Spleen (tissue), 11 donors: Measurements from ENCODE around the gene OR7G3. TPM values are rescaled to one million over a fixed set of nuclear protein-coding genes. Genes with fewer than 3 reads are reported as not detected.

Experiments
- DNase-seq: peaks from one replicate; pipeline ENCODE4 v3.0.0-alpha.2; 2020
- H3K27ac ChIP-seq, 8 donors: fragments of 200-600 bp; sonication (generic) in 7 of 8; 1 replicate in 4 of 8; 2 replicates in 4 of 8; pipeline versions ENCODE4 v1.5.0 to v1.8.0; 2016 to 2021; ENCODE audit warnings: inconsistent platforms in 4 of 8, mild to moderate bottlenecking in 4 of 8, moderate library complexity in 1 of 8
- H3K27me3 ChIP-seq, 7 donors: fragments of 200-600 bp; sonication (generic) in 6 of 7; replicated peaks in 1 of 7; 1 replicate in 4 of 7; 2 replicates in 3 of 7; pipeline versions ENCODE4 v1.5.0 to v1.8.0; 2016 to 2021; ENCODE audit warnings: inconsistent platforms in 3 of 7, mild to moderate bottlenecking in 1 of 7
- H3K36me3 ChIP-seq, 6 donors: fragments of 200-600 bp; sonication (generic) in 5 of 6; 1 replicate in 4 of 6; 2 replicates in 2 of 6; pipeline versions ENCODE4 v1.5.0 to v1.8.0; 2016 to 2021; ENCODE audit warnings: inconsistent platforms in 2 of 6
- H3K4me1 ChIP-seq, 6 donors: fragments of 200-600 bp; sonication (generic) in 5 of 6; 1 replicate in 3 of 6; 2 replicates in 3 of 6; pipeline versions ENCODE4 v1.5.0 to v1.8.0; 2016 to 2021; ENCODE audit warnings: inconsistent platforms in 3 of 6
- H3K4me3 ChIP-seq, 8 donors: fragments of 200-600 bp; sonication (generic) in 7 of 8; 1 replicate in 4 of 8; 2 replicates in 4 of 8; pipeline versions ENCODE4 v1.5.0 to v1.8.0; 2016 to 2021; ENCODE audit warnings: inconsistent platforms in 4 of 8, mild to moderate bottlenecking in 4 of 8, moderate library complexity in 2 of 8
- H3K9me3 ChIP-seq, 8 donors: fragments of 200-600 bp; sonication (generic) in 7 of 8; 1 replicate in 4 of 8; 2 replicates in 4 of 8; pipeline versions ENCODE4 v1.5.0 to v1.8.0; 2016 to 2021; ENCODE audit warnings: inconsistent platforms in 4 of 8
- POLR2A ChIP-seq, 3 donors: fragments of 450-650 bp; IDR thresholded peaks; one replicate each; pipeline ENCODE4 v1.5.1; 2017; ENCODE audit warnings: antibody characterized with exemption in 3 of 3, mild to moderate bottlenecking in 1 of 3
- POLR2AphosphoS5 ChIP-seq, 3 donors: sonication (generic); formaldehyde crosslinking; IDR thresholded peaks; one replicate each; pipeline ENCODE4 v1.5.1; 2017; ENCODE audit warnings: antibody characterized with exemption in 3 of 3
- WGBS, 5 donors: extraction: QIAGEN DNeasy Blood & Tissue Kit in 3 of 5; methylation state at CpG; one replicate each; pipeline versions ENCODE4 v1.1.5 to v1.1.7; 2013 to 2018; 5-methylcytosine and 5-hydroxymethylcytosine counted together
- intact Hi-C: fragments of 100-400 bp; cut with DNase I; formaldehyde crosslinking; loops from one replicate; pipeline ENCODE4 v1.15.0; 2023; ENCODE audit warnings: low total_unique reads
- polyA plus RNA-seq, 3 donors: library from polyadenylated mRNA; stranded (reverse); fragments of 200-250 nt; gene quantifications; one replicate each; pipeline ENCODE4 v1.2.1, GENCODE V29; 2013
- small RNA-seq, 4 donors: library from RNA; depleted of rRNA; stranded (forward); fragments of <200 nt; gene quantifications; one replicate each; pipeline ENCODE3, GENCODE V24; 2016
- total RNA-seq, 7 donors: library from RNA; depleted of rRNA in 3 of 7; stranded (reverse); fragments of >200 nt in 3 of 7; fragmentation: NEBNext Ultra II Directional in 4 of 7; extraction: Animal tissue kit (Norgen Biotek cat#: 25700) in 4 of 7; gene quantifications; one replicate each; pipeline versions ENCODE4 v1.1.0 to v1.2.1, GENCODE V29; 2016 to 2021
- TF ChIP-seq, protein P1 (sequence below), 11 experiments: fragments of 200-600 bp in 7 of 11; fragments of 450-650 bp in 4 of 11; sonication (generic) in 4 of 11; IDR thresholded peaks in 8 of 11; conservative IDR thresholded peaks in 3 of 11; 1 replicate in 7 of 11; 2 replicates in 4 of 11; pipeline versions ENCODE4 v1.4.0 to v1.8.0; 2016 to 2021; ENCODE audit warnings: antibody characterized with exemption in 11 of 11, inconsistent platforms in 4 of 11, mild to moderate bottlenecking in 1 of 11
- donor health status: healthy with polysubstance abuse.
- donor health status: DM: no; HTN: no; CAD: no; lungs with moderate emphysema.
- donor health status: DM: no; HTN: no; CAD: no.
- donor health status: Bipolar disorder and iron deficiency.
- donor health status: healthy.
- donor health status: DM: no; HTN: no; CAD: no.
- donor health status: DM: yes; HTN: yes; CAD: no.

The OR7G3 gene
- total and polyA plus RNA-seq, 10 donors: not detected

DNA sequence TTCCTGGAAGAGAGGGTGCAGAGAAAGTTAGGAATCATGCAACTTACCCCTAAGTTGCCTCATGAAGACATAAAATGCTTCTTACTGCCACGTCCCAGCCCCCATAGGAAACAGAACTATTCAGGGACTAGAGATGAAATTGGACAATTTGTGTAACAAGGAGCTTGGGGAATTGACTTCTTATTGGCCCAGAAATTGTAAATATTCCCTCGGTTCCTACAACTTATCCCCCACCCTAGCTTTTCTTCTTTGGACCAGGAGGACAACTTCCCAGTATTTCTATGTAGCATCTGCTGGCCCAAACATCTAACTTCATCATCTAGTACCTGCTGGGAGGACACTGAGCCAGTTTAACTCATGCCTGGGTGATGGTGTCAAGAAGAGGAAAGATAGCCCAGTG is 40.0 kb downstream of the OR7G3 start, which contains the start of gene OR1M1:
Gene OR1M1, plus strand, starts transcription at position 301 of the 400 bp plus-strand sequence. CDS start 6,184 bp downstream, outside the sequence.
- no peak for DNase-seq
- H3K9me3 ChIP-seq: no peaks in the 10 kb centered on the region
- WGBS, 5 donors: 45 to 62% (median 58%) methylated on average over 2 of the region's 2 CpGs
- no peak within 1 kb of the TSS for H3K27ac ChIP-seq
- H3K36me3 ChIP-seq: no peaks in the 10 kb centered on the region
- H3K4me3 ChIP-seq: no peak within 1 kb of the TSS
- peaks cover 0 to 40% (median 0%) of the 10 kb centered on the region in 7 donors for H3K27me3 ChIP-seq
- intact Hi-C loops: no loop called here
- no peaks in the 10 kb centered on the region for H3K4me1 ChIP-seq
- TF ChIP-seq POLR2AphosphoS5 (IDR thresholded peaks at IDR 0.05) (no peak), POLR2A (IDR thresholded peaks at IDR 0.05) (no peak)
- TF ChIP-seq, protein P1, sequence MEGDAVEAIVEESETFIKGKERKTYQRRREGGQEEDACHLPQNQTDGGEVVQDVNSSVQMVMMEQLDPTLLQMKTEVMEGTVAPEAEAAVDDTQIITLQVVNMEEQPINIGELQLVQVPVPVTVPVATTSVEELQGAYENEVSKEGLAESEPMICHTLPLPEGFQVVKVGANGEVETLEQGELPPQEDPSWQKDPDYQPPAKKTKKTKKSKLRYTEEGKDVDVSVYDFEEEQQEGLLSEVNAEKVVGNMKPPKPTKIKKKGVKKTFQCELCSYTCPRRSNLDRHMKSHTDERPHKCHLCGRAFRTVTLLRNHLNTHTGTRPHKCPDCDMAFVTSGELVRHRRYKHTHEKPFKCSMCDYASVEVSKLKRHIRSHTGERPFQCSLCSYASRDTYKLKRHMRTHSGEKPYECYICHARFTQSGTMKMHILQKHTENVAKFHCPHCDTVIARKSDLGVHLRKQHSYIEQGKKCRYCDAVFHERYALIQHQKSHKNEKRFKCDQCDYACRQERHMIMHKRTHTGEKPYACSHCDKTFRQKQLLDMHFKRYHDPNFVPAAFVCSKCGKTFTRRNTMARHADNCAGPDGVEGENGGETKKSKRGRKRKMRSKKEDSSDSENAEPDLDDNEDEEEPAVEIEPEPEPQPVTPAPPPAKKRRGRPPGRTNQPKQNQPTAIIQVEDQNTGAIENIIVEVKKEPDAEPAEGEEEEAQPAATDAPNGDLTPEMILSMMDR (IDR thresholded peaks at IDR 0.05 in 8 of 11, conservative IDR thresholded peaks at IDR 0.05 in 3 of 11): no peak

DNA sequence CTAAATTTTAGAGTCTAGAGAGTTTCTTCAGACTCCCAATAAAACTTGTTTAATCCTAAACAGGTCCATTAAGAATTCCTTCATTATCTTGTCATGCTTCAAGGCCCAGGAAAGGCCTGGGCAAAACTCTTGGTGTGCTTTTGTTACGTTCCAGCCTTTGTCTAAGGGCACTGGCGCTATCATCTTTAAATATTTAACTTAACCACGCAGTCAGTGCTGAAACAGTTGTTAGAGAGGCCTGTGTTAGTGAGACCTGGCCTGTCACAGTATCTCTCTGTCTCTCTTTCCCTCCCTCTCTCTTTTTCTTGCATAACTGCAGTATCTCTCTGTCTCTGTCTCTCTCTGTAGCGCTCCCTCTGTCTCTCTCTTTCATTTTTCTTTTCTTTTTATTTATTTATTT is 48.1 kb downstream of the OR7G3 start:
- no peak for DNase-seq
- Histone ChIP-seq H3K36me3 (no peaks in the 10 kb centered on the region), H3K9me3 (no peaks in the 10 kb centered on the region), H3K27ac (no peak overlapping the region), H3K4me1 (peaks cover 0 to 5% (median 0%) of the 10 kb centered on the region in 6 donors), H3K27me3 (no peaks in the 10 kb centered on the region), H3K4me3 (no peak overlapping the region)
- 81 to 88% (median 88%) methylated on average over 4 of the region's 4 CpGs for WGBS, 5 donors
- intact Hi-C loops: loop anchor here (5.0 kb wide), 1 partner anchor 421 kb away; no protein-coding TSS in a partner anchor
- TF ChIP-seq POLR2A (IDR thresholded peaks at IDR 0.05) (no peak), POLR2AphosphoS5 (IDR thresholded peaks at IDR 0.05) (no peak)
- TF ChIP-seq, protein P1 (IDR thresholded peaks at IDR 0.05 in 8 of 11, conservative IDR thresholded peaks at IDR 0.05 in 3 of 11): no peak

DNA sequence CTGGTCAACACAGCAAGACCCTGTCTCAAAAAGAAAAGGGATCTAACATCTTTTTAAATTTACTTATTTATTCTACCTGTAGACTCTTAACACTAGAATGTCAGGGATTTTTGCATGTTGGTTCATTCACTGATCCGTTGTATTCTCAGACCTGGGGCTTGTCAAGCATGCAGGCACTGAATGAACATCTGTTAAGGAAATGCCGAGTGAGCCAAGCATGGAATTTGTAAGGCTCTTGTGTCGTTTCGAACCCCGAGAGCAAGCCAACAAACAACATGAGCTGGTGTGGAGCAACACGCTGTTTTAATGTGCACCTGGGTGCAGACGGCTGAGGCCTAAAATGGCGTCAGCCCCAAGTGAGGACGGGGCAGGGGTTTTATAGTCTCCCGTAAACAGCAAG is 49.8 kb downstream of the OR7G3 start:
- Histone ChIP-seq H3K27ac (no peak overlapping the region), H3K4me1 (peaks cover 0 to 5% (median 0%) of the 10 kb centered on the region in 6 donors), H3K9me3 (no peaks in the 10 kb centered on the region), H3K27me3 (no peaks in the 10 kb centered on the region), H3K36me3 (no peaks in the 10 kb centered on the region), H3K4me3 (no peak overlapping the region)
- no peak for DNase-seq
- WGBS, 5 donors: 88 to 93% (median 89%) methylated on average over 7 to 10 of the region's 10 CpGs
- intact Hi-C loops: loop anchor here (5.0 kb wide), 1 partner anchor 420 kb away; no protein-coding TSS in a partner anchor
- TF ChIP-seq, protein P1 (IDR thresholded peaks at IDR 0.05 in 8 of 11, conservative IDR thresholded peaks at IDR 0.05 in 3 of 11): no peak
- no peak for TF ChIP-seq POLR2AphosphoS5 (IDR thresholded peaks at IDR 0.05)
- no peak for TF ChIP-seq POLR2A (IDR thresholded peaks at IDR 0.05)

Small RNA genes lying within 50 kb of the gene (small RNA-seq; reads per million reads assigned to genes)
- gene OR1M4P: 0 reads per million in 4 donors

Other genes with a start within 250 kb of the OR7G3 start
- gene MUC16, start 116.5 kb downstream of the OR7G3 start, total RNA-seq: under 1 TPM in 5 of 7 donors, not detected in 2; 0.07 to 0.54 (median 0.14) TPM
- under 1 TPM; 0.02 to 0.03 (median 0.02) TPM for gene MUC16, start 116.5 kb downstream of the OR7G3 start, polyA plus RNA-seq
- not detected for gene OR1M1, start 39.9 kb downstream of the OR7G3 start, total RNA-seq
- not detected for gene OR1M1, start 39.9 kb downstream of the OR7G3 start, polyA plus RNA-seq
- not detected for gene OR7G2, start 19.5 kb downstream of the OR7G3 start, total RNA-seq
- not detected for gene OR7G2, start 19.5 kb downstream of the OR7G3 start, polyA plus RNA-seq
- gene OR7G1, start 11.2 kb downstream of the OR7G3 start, total RNA-seq: not detected
- not detected for gene OR7G1, start 11.2 kb downstream of the OR7G3 start, polyA plus RNA-seq
- 10 to 100 TPM; 33.5 to 43.8 (median 35.6) TPM for gene ZNF317, start 13.4 kb upstream of the OR7G3 start, total RNA-seq
- gene ZNF317, start 13.4 kb upstream of the OR7G3 start, polyA plus RNA-seq: 10 to 100 TPM; 30.2 to 51.2 (median 31.2) TPM
- not detected for gene OR7D2, start 52.0 kb upstream of the OR7G3 start, total RNA-seq
- gene OR7D2, start 52.0 kb upstream of the OR7G3 start, polyA plus RNA-seq: under 1 TPM in 2 of 3 donors, not detected in 1; 0.02 to 0.03 TPM
- gene OR7D4, start 92.6 kb upstream of the OR7G3 start, total RNA-seq: not detected
- gene OR7D4, start 92.6 kb upstream of the OR7G3 start, polyA plus RNA-seq: not detected
- gene OR7E24, start 124.0 kb upstream of the OR7G3 start, total RNA-seq: not detected
- gene OR7E24, start 124.0 kb upstream of the OR7G3 start, polyA plus RNA-seq: not detected
- gene ZNF699, start 182.9 kb upstream of the OR7G3 start, total RNA-seq: 10 to 100 TPM in 5 of 7 donors, 1 to 10 TPM in 2; 7.7 to 16.2 (median 10.6) TPM
- gene ZNF699, start 182.9 kb upstream of the OR7G3 start, polyA plus RNA-seq: 1 to 10 TPM in 2 of 3 donors, under 1 TPM in 1; 0.67 to 1.4 (median 1.1) TPM
- 10 to 100 TPM; 25.9 to 40.1 (median 27.6) TPM for gene ZNF559, start 197.2 kb upstream of the OR7G3 start, total RNA-seq
- gene ZNF559, start 197.2 kb upstream of the OR7G3 start, polyA plus RNA-seq: 10 to 100 TPM; 27.7 to 33.5 (median 28.5) TPM
- gene ZNF177, start 236.1 kb upstream of the OR7G3 start, total RNA-seq: 1 to 10 TPM; 1.1 to 5.2 (median 2.3) TPM
- 1 to 10 TPM; 2.0 to 3.0 (median 2.9) TPM for gene ZNF177, start 236.1 kb upstream of the OR7G3 start, polyA plus RNA-seq